Measurements from ENCODE around the gene QRFP.

Gene QRFP

DNA sequence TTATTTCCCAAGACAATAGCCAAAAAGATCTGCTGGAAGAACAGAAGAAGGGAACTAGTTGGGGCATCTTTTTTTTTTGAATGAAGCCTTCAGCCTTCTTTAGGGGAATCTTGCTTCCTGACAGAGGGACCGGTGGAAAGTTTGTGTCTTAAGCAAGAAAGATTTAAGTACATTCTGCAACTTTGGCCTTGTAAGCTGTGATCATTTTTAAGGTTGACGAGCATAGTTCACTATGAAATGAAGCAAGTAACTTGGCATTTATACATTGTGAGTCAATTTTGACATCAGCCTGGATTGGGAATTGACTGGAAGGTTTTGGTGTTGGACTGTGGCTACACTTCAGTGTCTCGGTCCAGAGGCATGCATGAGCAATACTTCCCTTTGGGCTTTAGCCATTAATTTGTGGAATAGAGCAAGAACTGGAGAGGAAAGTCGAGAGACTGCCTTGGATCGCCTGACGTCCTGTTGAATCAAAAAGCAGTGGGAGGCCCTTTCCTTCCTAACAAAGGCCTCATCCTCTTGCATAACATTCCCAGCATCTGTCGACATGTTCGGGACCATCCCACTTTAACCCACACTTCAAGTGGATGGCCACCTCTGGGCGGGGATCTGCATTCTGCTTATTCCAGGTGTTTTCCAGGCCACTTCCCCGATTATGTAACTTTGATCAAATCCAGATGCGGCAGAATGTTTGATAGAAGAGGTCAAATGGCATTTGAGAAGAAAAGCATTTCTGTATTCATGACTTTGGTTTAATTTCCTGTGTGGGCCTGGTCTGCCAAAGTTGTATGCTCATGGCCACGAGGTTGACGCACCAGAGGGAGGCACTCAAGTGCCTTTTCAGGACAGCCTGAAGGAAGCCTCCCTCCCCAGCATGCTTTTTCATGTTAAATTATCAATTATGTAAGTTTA, 49.0 kb downstream of the QRFP start:
- DNase-seq, result no peak

DNA sequence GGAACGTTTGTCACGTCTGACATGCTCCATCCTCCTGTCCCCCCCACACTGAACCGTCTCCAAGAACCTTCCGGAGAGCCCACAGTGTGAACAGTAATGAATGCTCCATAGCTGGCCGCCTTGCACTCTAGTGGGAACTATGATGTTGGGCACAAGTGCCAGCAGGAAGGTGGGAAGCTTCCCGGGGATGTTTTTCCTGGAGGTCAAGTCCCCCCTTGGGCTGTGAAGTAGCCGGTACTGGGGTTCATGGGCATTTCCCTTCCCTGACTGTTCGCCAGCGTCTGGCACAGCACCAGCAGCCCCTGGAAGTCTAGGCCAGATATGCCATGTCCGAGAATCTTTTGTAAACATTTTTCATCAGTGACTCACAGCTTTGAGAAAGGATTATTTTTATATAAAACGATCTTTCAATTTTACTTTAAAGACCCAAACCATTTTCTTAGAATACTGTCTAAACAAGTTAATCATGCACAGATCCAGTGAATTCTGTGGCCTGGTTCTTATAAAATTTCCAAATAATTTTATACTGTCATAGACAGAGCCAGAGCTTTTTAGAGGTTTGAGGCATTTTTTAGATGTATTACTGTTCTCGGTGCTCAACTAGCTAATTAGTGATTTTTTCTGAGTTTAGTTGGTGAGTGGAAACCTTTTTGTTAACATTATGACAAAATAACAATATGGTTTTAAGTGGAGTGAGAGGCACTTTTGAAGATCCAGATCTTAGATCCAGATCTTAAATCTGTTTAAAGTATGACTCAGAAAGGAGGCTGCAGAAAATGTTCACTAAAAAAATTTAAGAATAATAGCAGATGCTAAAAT, 49.9 kb downstream of the QRFP start:
- DNase-seq, result no peak

DNA sequence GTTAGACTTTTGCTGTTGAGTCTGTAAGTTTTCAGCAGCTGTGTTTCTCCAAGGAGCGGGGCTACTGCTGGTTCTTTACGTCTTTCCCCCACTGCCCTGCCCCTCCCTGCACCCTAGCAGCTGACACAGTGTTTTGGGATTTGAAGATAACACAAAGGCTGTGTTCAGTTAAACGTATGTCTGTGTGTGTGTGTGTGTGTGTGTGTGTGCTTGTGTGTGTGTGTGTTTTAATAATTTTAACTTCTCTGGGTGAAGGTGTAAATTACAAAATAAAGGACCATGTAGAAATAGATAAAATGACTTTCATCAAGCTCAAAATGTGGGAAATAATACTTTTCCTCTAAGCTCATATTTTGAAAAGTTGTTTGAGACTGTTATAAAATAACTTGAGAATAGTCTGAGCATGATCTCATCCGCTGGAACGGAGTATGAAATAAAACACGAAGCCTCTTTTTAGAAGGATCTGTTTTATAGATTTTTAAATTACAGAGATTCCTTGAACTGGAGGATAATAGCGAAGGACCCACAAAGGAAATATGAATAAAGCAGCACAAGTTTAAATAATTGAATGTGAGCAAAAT, 50.6 kb downstream of the QRFP start:
- no peak for DNase-seq

DNA sequence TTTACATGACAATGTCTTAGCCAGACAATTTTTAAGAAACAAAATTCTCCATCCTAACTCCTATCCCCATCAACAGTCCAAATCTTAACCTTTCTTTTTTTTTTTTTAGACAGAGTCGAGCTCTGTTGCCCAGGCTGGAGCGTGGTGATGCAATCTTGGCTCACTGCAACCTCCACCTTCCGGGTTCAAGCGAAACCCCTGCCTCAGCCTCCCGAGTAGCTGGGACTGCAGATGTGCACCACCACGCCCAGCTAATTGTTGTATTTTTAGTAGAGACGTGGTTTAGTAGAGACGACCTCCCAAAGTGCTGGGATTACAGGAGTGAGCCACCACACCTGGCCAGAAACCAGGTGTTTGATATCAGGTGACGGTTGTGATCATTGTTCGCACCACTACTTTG, 51.4 kb downstream of the QRFP start:
- peak; percentile 2 for DNase-seq

DNA sequence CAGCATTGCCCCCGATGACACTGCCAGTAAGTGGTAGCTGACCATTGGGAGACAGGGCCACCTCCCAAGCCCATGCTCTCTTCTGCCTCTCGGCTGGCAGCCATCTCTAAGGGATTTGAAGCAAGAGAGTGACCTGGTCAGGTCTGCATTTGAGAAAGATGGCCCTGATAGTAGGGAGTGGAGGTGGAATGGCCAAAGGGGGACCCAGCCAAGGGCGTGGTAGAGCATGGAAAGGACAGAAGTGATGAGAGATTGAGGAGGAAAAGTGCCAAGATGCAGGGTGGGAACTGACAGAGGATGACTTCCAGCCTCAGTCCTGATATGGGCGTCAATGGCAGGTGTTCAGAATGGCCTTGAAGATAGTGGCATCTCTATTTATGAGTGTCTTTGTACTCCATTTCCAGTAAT, 52.6 kb downstream of the QRFP start:
- DNase-seq, result no peak

DNA sequence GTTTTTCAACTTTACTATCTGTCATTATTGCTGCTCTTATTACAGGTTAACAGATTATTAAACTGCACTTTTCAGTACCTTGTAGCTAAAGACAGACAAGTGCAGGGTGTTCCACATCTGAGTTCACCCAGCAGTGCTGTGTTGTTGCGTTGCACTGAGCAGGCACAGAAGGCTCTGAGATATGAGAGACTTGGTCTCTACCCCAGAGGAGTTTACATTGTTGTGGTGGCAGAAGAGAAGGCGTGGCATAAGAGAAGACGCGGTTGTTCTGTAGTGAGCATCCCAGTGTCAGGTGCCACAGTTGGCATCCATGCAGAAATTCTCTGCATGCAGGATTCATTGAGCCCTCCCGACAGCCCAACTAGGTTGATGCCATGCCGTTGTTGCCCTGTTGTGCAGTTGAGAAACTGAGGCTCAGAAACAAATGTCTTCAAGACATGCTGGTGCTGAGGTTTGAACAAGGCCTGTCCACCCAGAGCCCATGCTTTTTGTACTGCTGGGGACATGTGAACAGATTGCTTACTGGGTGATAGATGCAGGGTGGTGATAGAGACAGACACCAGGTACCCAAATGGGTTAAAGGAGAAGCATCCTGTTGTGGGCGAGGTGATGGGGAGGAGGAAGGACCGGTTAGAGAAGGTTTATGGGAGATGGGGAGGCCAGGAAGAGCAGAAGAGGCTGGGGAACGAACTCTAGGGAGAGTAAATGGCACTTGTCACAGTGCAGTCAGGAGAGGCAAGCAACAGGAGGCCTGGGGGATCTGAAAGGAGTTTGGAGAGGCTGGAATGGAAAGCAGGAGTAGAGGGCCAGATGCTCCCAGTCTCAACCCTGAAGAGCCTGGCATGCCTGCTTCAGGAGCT, 53.3 kb downstream of the QRFP start:
- no peak for DNase-seq

Measured in NCI-H146 (cell line).